Keratinocyte (primary cell): ENCODE results near the gene MOB3B. TPM values are rescaled to one million over a fixed set of nuclear protein-coding genes. Genes with fewer than 3 reads are reported as not detected.

Experiments
- DNase-seq: peaks from one replicate; pipeline ENCODE4 v3.0.0-alpha.2; 2011; ENCODE audit warnings: low read depth, missing footprints, low spot score
- FAIRE-seq: peaks from 2 replicates; lab custom pipeline; 2011; peaks lifted over from hg19 to GRCh38; lab: Jason Lieb, UNC
- H2AFZ ChIP-seq: 2 replicates; pipeline ENCODE4 v1.6.0; 2012; ENCODE audit warnings: low read length, control low read depth, inconsistent platforms; ENCODE audit not compliant: control insufficient read depth
- H3K27ac ChIP-seq: 2 replicates; pipeline ENCODE4 v1.5.1; 2011; ENCODE audit warnings: low read length; ENCODE audit not compliant: control insufficient read depth, insufficient read depth
- H3K27me3 ChIP-seq: 3 replicates; pipeline ENCODE4 v1.6.0; 2011; ENCODE audit warnings: low read length; ENCODE audit not compliant: control insufficient read depth, insufficient read depth; ENCODE audit errors: extremely low read depth
- H3K36me3 ChIP-seq, 2 experiments: 2 replicates in 1 of 2; 3 replicates in 1 of 2; pipeline ENCODE4 v1.5.1; 2011; ENCODE audit warnings: low read length in 2 of 2, mild to moderate bottlenecking in 1 of 2; ENCODE audit not compliant: control insufficient read depth in 2 of 2, insufficient read depth in 2 of 2; ENCODE audit errors: extremely low read depth in 1 of 2
- H3K4me1 ChIP-seq: 3 replicates; pipeline ENCODE4 v1.5.1; 2011; ENCODE audit warnings: low read length; ENCODE audit not compliant: control insufficient read depth, insufficient read depth; ENCODE audit errors: extremely low read depth
- H3K4me2 ChIP-seq: 3 replicates; pipeline ENCODE4 v1.6.0; 2011; ENCODE audit warnings: low read depth, low read length; ENCODE audit not compliant: control insufficient read depth, insufficient read depth; ENCODE audit errors: extremely low read depth
- H3K4me3 ChIP-seq, 3 experiments: fragments of 200-600 bp in 1 of 3; sonication (generic) in 1 of 3; 2 replicates in 2 of 3; 3 replicates in 1 of 3; pipeline ENCODE4 v1.5.1; 2011 to 2016; ENCODE audit warnings: low read length in 3 of 3, mild to moderate bottlenecking in 3 of 3, control low read depth in 2 of 3, inconsistent platforms in 1 of 3, low read depth in 1 of 3, mixed read lengths in 1 of 3, mixed run types in 1 of 3, moderate library complexity in 1 of 3; ENCODE audit not compliant: control insufficient read depth in 2 of 3, insufficient read depth in 2 of 3; ENCODE audit errors: extremely low read depth in 1 of 3
- H3K79me2 ChIP-seq: 2 replicates; pipeline ENCODE4 v1.6.0; 2012; ENCODE audit warnings: low read length; ENCODE audit not compliant: control insufficient read depth, insufficient read depth
- H3K9ac ChIP-seq: 3 replicates; pipeline ENCODE4 v1.6.0; 2011; ENCODE audit warnings: low read length; ENCODE audit not compliant: control insufficient read depth, insufficient read depth; ENCODE audit errors: extremely low read depth
- H3K9me1 ChIP-seq: 3 replicates; pipeline ENCODE4 v1.6.0; 2011; ENCODE audit warnings: low read length; ENCODE audit not compliant: control insufficient read depth, insufficient read depth; ENCODE audit errors: extremely low read depth
- H3K9me3 ChIP-seq: 2 replicates; pipeline ENCODE4 v1.5.1; 2012; ENCODE audit warnings: low read depth, low read length; ENCODE audit not compliant: control insufficient read depth
- H4K20me1 ChIP-seq: 3 replicates; pipeline ENCODE4 v1.6.0; 2011; ENCODE audit warnings: low read length; ENCODE audit not compliant: control insufficient read depth, insufficient read depth; ENCODE audit errors: extremely low read depth
- EZH2 ChIP-seq: IDR thresholded peaks from one replicate; pipeline ENCODE4 v1.6.1; 2012; ENCODE audit warnings: inconsistent platforms, mild to moderate bottlenecking, low read length, moderate library complexity
- dilution Hi-C: fragments of 300-500 bp; cut with MboI; formaldehyde crosslinking; loops from one replicate; pipeline ENCODE4 v1.7.0; 2020; ENCODE audit warnings: low sequenced_read_pairs; ENCODE audit not compliant: extremely low pct_ligation_motif_present
- polyA plus RNA-seq, 5 experiments: library from polyadenylated mRNA; depleted of rRNA in 3 of 5; stranded (reverse) in 3 of 5; stranded (forward) in 1 of 5; unstranded in 1 of 5; fragments of >200 nt; gene quantifications; 1 replicate in 1 of 5; 2 replicates in 3 of 5; 3 replicates in 1 of 5; pipeline versions ENCODE4 v1.2.1 to v1.2.3, GENCODE V29; 2011 to 2012; ENCODE audit warnings: missing spikeins in 2 of 5, low read depth in 1 of 5, low replicate concordance in 1 of 5
- TF ChIP-seq, protein P1 (sequence below), 3 experiments: IDR thresholded peaks in 1 of 3; conservative IDR thresholded peaks in 1 of 3; optimal IDR thresholded peaks in 1 of 3; 2 replicates in 2 of 3; 3 replicates in 1 of 3; pipeline versions ENCODE3 to v1.5.1; 2011; ENCODE audit warnings: low read length in 3 of 3, mild to moderate bottlenecking in 3 of 3, moderate library complexity in 2 of 3, control low read depth in 1 of 3, inconsistent platforms in 1 of 3; ENCODE audit not compliant: insufficient read depth in 2 of 3; ENCODE audit errors: extremely low read depth in 1 of 3

The MOB3B gene
- polyA plus RNA-seq, 1 donor (not counting 4 experiments of a cell fraction or from before 2014, with no cell fraction given) = 35.3 TPM

GRCh38 chr9:27565696-27566095, 36.1 kb upstream of the MOB3B start:
- Histone ChIP-seq H3K27ac (no peak overlapping the region), H3K9me3 (no peaks in the 10 kb centered on the region), H3K4me1 (no peaks in the 10 kb centered on the region), H3K4me3 (no peak overlapping the region), H3K9ac (no peak overlapping the region), H3K36me3 (peaks cover 0 to 2% of the 10 kb centered on the region in 2 experiments), H3K79me2 (peaks cover 2% of the 10 kb centered on the region), H3K4me2 (no peak overlapping the region), H3K27me3 (no peaks in the 10 kb centered on the region), H3K9me1 (no peaks in the 10 kb centered on the region), H4K20me1 (no peaks in the 10 kb centered on the region), H2AFZ (no peak overlapping the region)
- DNase-seq (no peak), FAIRE-seq (no peak)
- dilution Hi-C loops = no loop called here
- TF ChIP-seq EZH2 = no peak
- TF ChIP-seq, protein P1, sequence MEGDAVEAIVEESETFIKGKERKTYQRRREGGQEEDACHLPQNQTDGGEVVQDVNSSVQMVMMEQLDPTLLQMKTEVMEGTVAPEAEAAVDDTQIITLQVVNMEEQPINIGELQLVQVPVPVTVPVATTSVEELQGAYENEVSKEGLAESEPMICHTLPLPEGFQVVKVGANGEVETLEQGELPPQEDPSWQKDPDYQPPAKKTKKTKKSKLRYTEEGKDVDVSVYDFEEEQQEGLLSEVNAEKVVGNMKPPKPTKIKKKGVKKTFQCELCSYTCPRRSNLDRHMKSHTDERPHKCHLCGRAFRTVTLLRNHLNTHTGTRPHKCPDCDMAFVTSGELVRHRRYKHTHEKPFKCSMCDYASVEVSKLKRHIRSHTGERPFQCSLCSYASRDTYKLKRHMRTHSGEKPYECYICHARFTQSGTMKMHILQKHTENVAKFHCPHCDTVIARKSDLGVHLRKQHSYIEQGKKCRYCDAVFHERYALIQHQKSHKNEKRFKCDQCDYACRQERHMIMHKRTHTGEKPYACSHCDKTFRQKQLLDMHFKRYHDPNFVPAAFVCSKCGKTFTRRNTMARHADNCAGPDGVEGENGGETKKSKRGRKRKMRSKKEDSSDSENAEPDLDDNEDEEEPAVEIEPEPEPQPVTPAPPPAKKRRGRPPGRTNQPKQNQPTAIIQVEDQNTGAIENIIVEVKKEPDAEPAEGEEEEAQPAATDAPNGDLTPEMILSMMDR (optimal IDR thresholded peaks at IDR 0.05 in 1 of 3, IDR thresholded peaks at IDR 0.05 in 1 of 3, conservative IDR thresholded peaks at IDR 0.05 in 1 of 3; ENCODE audit: extremely low read depth in 1 of 3, insufficient read depth in 2 of 3, low read length in 3 of 3) = no peak

GRCh38 chr9:27564670-27565069, 35.1 kb upstream of the MOB3B start:
- no peak for TF ChIP-seq EZH2
- TF ChIP-seq, protein P1 (optimal IDR thresholded peaks at IDR 0.05 in 1 of 3, IDR thresholded peaks at IDR 0.05 in 1 of 3, conservative IDR thresholded peaks at IDR 0.05 in 1 of 3; ENCODE audit: extremely low read depth in 1 of 3, insufficient read depth in 2 of 3, low read length in 3 of 3) = no peak
- Histone ChIP-seq H3K9me3 (no peaks in the 10 kb centered on the region), H3K4me3 (no peak overlapping the region), H3K4me2 (no peak overlapping the region), H2AFZ (no peak overlapping the region), H3K9ac (no peak overlapping the region), H3K4me1 (no peaks in the 10 kb centered on the region), H4K20me1 (no peaks in the 10 kb centered on the region), H3K79me2 (peaks cover 2% of the 10 kb centered on the region), H3K27me3 (no peaks in the 10 kb centered on the region), H3K36me3 (peaks cover 0 to 2% of the 10 kb centered on the region in 2 experiments), H3K9me1 (no peaks in the 10 kb centered on the region), H3K27ac (no peak overlapping the region)
- dilution Hi-C loops = no loop called here
- DNase-seq (no peak), FAIRE-seq (no peak)
